A549 treated with CORT108297 at 1 μM for 4 hours (cell line): ENCODE data around the gene GJD3. TPM values are rescaled to one million over a fixed set of nuclear protein-coding genes. Genes with fewer than 3 reads are reported as not detected.

ENCODE experiments used
- total RNA-seq: library from RNA; stranded (reverse); fragments of 200-300 nt; extraction: Qiagen RNA extraction; gene quantifications from 5 replicates; pipeline ENCODE4 v1.2.3, GENCODE V29; 2022

Gene GJD3, protein sequence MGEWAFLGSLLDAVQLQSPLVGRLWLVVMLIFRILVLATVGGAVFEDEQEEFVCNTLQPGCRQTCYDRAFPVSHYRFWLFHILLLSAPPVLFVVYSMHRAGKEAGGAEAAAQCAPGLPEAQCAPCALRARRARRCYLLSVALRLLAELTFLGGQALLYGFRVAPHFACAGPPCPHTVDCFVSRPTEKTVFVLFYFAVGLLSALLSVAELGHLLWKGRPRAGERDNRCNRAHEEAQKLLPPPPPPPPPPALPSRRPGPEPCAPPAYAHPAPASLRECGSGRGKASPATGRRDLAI
- total RNA-seq, result 0.31 to 1.2 TPM (median 0.92 TPM) in 5 replicates

DNA sequence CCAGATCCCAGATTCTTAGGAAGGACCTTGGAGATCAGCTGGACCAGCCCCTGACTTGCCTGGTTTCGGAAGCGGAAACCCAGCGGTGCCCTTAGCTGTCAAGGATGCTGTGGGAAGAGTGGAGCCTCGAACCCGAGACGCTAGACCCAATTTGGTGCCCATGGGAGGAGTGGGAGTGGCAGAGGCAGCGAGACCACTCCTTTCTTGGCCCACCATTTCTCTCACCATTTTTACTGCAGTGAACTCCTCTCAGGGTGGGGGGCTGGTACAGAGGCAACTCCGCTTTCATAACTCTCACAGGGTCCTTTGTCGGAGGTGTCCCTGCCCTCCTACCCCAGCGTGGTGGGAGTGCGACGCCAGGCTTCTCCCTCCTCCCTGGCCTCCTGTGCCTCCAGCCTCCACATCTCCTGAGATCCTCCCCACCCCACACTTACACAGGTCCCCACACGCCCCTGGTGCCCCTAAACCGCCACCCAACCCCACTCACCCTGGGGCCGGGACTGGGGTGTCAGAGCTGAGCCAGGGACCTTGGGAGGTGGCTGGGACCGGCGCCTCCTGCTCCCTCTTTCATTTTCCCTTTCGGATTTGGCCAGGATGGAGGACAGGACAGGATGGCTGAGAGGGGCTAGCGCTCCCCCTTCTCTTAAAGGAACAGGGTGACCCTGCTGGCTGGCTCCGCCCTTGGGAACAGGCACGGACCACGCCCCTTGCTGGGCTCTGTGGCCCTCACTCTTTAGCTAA, at the start of gene GJD3:
GJD3 (minus strand) TSS at position 617 of the 741 bp plus-strand sequence. CDS start 922 bp downstream, outside the sequence.

Other genes with a start within 250 kb of the GJD3 start
- gene MSL1, start 242.8 kb downstream of the GJD3 start, total RNA-seq, result 54.9 to 65.5 TPM (median 62.1 TPM) in 5 replicates
- gene CASC3, start 224.2 kb downstream of the GJD3 start, total RNA-seq, result 43.9 to 47.3 TPM (median 46.8 TPM) in 5 replicates
- gene RAPGEFL1, start 187.3 kb downstream of the GJD3 start, total RNA-seq, result 2.6 to 2.9 TPM (median 2.8 TPM) in 5 replicates
- 17.5 to 23.7 TPM (median 21.1 TPM) in 5 replicates for gene WIPF2, start 145.4 kb downstream of the GJD3 start, total RNA-seq
- gene CDC6, start 76.9 kb downstream of the GJD3 start, total RNA-seq, result 50.1 to 58.7 TPM (median 53.6 TPM) in 5 replicates
- gene RARA, start 55.6 kb downstream of the GJD3 start, total RNA-seq, result 35.0 to 47.0 TPM (median 36.8 TPM) in 5 replicates
- 206 to 295 TPM (median 221 TPM) in 5 replicates for gene TOP2A, start 53.2 kb upstream of the GJD3 start, total RNA-seq
- 2,114 to 2,923 TPM (median 2,705 TPM) in 5 replicates for gene IGFBP4, start 78.7 kb upstream of the GJD3 start, total RNA-seq
- 118 to 182 TPM (median 158 TPM) in 5 replicates for gene TNS4, start 136.9 kb upstream of the GJD3 start, total RNA-seq
- 0.51 to 1.1 TPM (median 1.0 TPM) in 5 replicates for gene CCR7, start 200.7 kb upstream of the GJD3 start, total RNA-seq